Heart left ventricle (tissue), 16 donors: Measurements from ENCODE around the gene TMEM51. TPM values are rescaled to one million over a fixed set of nuclear protein-coding genes. Genes with fewer than 3 reads are reported as not detected.

Source experiments
- ATAC-seq, 4 donors: fragments of 200-7000 bp; cut with Tn5 transposase; one replicate each; pipeline ENCODE4 v1.9.1; 2020 to 2022; ENCODE audit warnings: moderate library complexity in 4 of 4, mild to moderate bottlenecking in 3 of 4, moderate number of reproducible peaks in 1 of 4
- DNase-seq, 5 donors: peaks; one replicate each; pipeline ENCODE4 v3.0.0-alpha.2; 2020
- H3K27ac ChIP-seq, 12 donors: fragments of 200-600 bp; sonication (generic) in 4 of 12; one replicate each; pipeline versions ENCODE4 v1.5.0 to v1.8.0; 2016 to 2022; ENCODE audit warnings: mild to moderate bottlenecking in 2 of 12
- H3K27me3 ChIP-seq, 9 donors: fragments of 200-600 bp; sonication (generic) in 2 of 9; one replicate each; pipeline versions ENCODE4 v1.5.1 to v1.8.0; 2016 to 2022; ENCODE audit warnings: mild to moderate bottlenecking in 3 of 9
- H3K36me3 ChIP-seq, 9 donors: fragments of 200-600 bp; sonication (generic) in 2 of 9; one replicate each; pipeline versions ENCODE4 v1.5.0 to v1.8.0; 2018 to 2022; ENCODE audit warnings: mild to moderate bottlenecking in 2 of 9
- H3K4me1 ChIP-seq, 12 donors: fragments of 200-600 bp; sonication (generic) in 4 of 12; one replicate each; pipeline versions ENCODE4 v1.5.0 to v1.8.0; 2016 to 2022; ENCODE audit warnings: mild to moderate bottlenecking in 3 of 12
- H3K4me3 ChIP-seq, 12 donors: fragments of 200-600 bp; sonication (generic) in 4 of 12; one replicate each; pipeline versions ENCODE4 v1.5.0 to v1.8.0; 2017 to 2022; ENCODE audit warnings: mild to moderate bottlenecking in 9 of 12, moderate library complexity in 4 of 12
- H3K9me3 ChIP-seq, 12 donors: fragments of 200-600 bp; sonication (generic) in 4 of 12; one replicate each; pipeline versions ENCODE4 v1.5.0 to v1.8.0; 2016 to 2022; ENCODE audit warnings: mild to moderate bottlenecking in 1 of 12
- CTCF ChIP-seq, 12 donors: fragments of 200-600 bp; sonication (generic) in 4 of 12; IDR thresholded peaks; one replicate each; pipeline versions ENCODE4 v1.5.0 to v1.8.0; 2018 to 2022; ENCODE audit warnings: antibody characterized with exemption in 12 of 12, mild to moderate bottlenecking in 5 of 12
- POLR2A ChIP-seq, 2 donors: fragments of 450-650 bp; IDR thresholded peaks; one replicate each; pipeline ENCODE4 v1.6.1; 2017; ENCODE audit warnings: antibody characterized with exemption in 2 of 2, mild to moderate bottlenecking in 2 of 2, moderate library complexity in 2 of 2
- WGBS, 4 donors: extraction: QIAGEN DNeasy Blood & Tissue Kit in 2 of 4; methylation state at CpG; one replicate each; pipeline versions ENCODE4 v1.1.5 to v1.1.7; 2013 to 2018; 5-methylcytosine and 5-hydroxymethylcytosine counted together
- intact Hi-C, 10 donors: fragments of 100-400 bp; cut with DNase I; formaldehyde crosslinking; loops; one replicate each; pipeline versions ENCODE4 v1.11.1 to v1.14.2; 2022
- polyA plus RNA-seq, 2 donors: library from polyadenylated mRNA; stranded (reverse); fragments of 200-250 nt; gene quantifications; one replicate each; pipeline ENCODE4 v1.2.3, GENCODE V29; 2013
- total RNA-seq, 9 donors: library from RNA; depleted of rRNA in 2 of 9; stranded (reverse); fragments of >200 nt in 2 of 9; fragmentation: NEBNext Ultra II Directional in 3 of 9; extraction: Animal tissue kit (Norgen Biotek cat#: 25700) in 3 of 9; gene quantifications; one replicate each; pipeline versions ENCODE4 v1.1.0 to v1.2.4, GENCODE V29; 2016 to 2023
- donor health status: ischemic (EF 13 %, LVEDD 7.1; RV severe dilation, severe dysfunction).
- donor health status: healthy with polysubstance abuse.
- donor health status: DM: no; HTN: yes; CAD: no.
- donor health status: DM: no; HTN: no; CAD: no.
- donor health status: ischemic (EF 25% LVEDD 6.9; RV normal size, moderate dysfunction).
- donor health status: ischemic (EF 25% LVEDD 5.7; RV mildly dilated, moderate dysfunction).
- donor health status: healthy.
- donor health status: DM: yes; HTN: yes; CAD: no.
- donor health status: ischemic (EF 35%, LVEDD 5.7; RV mildly dilated, moderate dysfunction).
- donor health status: nonischemic (EF 11% LVEDD 7.7; RV severe dilation, severe dysfunction).
- donor health status: DM: yes; HTN: yes; CAD: no.
- donor health status: PGD.
- donor health status: ischemic (EF 29% LVEDD 5.4; RV normal size, mild dysfunction).
- donor health status: nonischemic (EF 23%, LVEDD 6.1; RV moderate dilation, normal function).

Gene TMEM51
- total and polyA plus RNA-seq, 11 donors: 2.0 to 9.5 (median 3.8) TPM

DNA sequence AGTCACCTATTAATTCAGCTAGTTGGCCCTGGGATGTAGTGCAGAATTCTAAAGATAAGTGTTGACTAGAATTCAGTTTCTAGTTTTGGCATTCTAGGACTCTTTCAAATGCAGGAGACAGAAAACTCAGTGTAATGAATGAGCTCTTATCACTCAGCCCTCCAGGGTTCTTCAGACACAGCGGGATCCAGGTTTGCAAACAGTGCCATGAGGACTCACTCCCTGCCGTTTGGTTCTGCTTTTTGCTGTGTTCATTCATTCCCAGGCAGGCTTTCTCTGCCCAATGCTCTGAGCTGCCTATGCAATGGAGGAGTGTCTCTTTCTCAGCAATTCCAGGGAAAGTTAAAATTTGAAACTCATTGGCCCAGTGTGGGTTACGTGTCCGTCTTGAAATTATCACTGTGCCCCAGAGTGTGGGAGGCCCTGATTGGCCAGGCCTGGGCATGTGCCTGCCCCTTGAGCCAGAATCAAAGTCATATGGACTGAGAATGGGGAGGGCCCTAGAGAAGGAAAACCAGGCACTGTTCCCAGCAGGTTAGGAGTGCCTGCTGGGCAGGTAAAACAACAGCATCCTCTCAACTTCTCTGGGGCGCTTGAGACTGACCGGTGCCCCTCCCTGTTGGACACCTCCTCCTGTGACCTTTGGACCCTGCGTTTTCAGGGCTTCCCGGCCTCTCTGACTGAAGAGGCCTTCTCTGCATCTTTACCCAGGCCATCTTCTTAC lies 43.4 kb downstream of the TMEM51 start:
- no peaks in the 10 kb centered on the region for H3K27me3 ChIP-seq
- no peak overlapping the region for H3K27ac ChIP-seq
- TF ChIP-seq POLR2A (IDR thresholded peaks at IDR 0.05): no peak
- TF ChIP-seq CTCF (IDR thresholded peaks at IDR 0.05): no peak
- intact Hi-C loops: no loop called here
- no peaks in the 10 kb centered on the region for H3K36me3 ChIP-seq
- H3K4me1 ChIP-seq: peaks cover 0 to 5% (median 0%) of the 10 kb centered on the region in 12 donors
- no peak for ATAC-seq
- no peak overlapping the region for H3K4me3 ChIP-seq
- H3K9me3 ChIP-seq: no peaks in the 10 kb centered on the region
- WGBS, 4 donors: 80 to 88% (median 83%) methylated on average over 8 of the region's 8 CpGs
- no peak for DNase-seq

GRCh38 chr1:15197591-15198447 lies 44.3 kb downstream of the TMEM51 start:
- TF ChIP-seq CTCF (IDR thresholded peaks at IDR 0.05) (no peak), POLR2A (IDR thresholded peaks at IDR 0.05) (no peak)
- ATAC-seq: no peak

DNA sequence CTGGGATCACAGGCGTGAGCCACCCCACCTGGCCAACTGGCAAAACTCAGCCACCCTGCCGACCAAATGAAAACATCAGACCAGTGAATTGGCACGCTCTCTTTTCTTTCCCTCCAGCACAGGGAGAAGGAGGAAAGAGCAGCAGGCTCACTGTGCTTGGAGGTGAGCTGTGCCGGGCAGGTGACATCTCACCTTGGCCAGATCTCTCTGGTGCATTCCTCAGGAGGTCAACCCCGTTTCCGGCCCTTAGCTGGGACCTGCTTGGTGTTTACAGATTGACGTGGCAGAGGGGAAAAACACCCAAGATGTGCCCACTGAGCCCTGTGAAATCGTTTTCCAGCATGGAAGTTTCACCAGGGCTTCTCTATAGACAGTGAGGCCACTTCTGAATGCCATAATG lies 45.1 kb downstream of the TMEM51 start:
- no peaks in the 10 kb centered on the region for H3K9me3 ChIP-seq
- peaks cover 0 to 5% (median 0%) of the 10 kb centered on the region in 12 donors for H3K4me1 ChIP-seq
- 85 to 89% (median 87%) methylated on average over 8 of the region's 8 CpGs for WGBS, 4 donors
- H3K4me3 ChIP-seq: no peak overlapping the region
- no peaks in the 10 kb centered on the region for H3K27me3 ChIP-seq
- DNase-seq (no peak), ATAC-seq (no peak)
- intact Hi-C loops: no loop called here
- H3K27ac ChIP-seq: no peak overlapping the region
- TF ChIP-seq POLR2A (IDR thresholded peaks at IDR 0.05) (no peak), CTCF (IDR thresholded peaks at IDR 0.05) (no peak)
- H3K36me3 ChIP-seq: no peaks in the 10 kb centered on the region

More at GRCh38 chr1:15197591-15198447, 44.3 kb downstream of the TMEM51 start:
- no peaks in the 10 kb centered on the region for H3K36me3 ChIP-seq
- DNase-seq: no peak
- WGBS, 4 donors: 86 to 89% (median 87%) methylated on average over 12 of the region's 12 CpGs
- H3K4me3 ChIP-seq: no peak overlapping the region
- no peaks in the 10 kb centered on the region for H3K27me3 ChIP-seq
- intact Hi-C loops: no loop called here
- no peak overlapping the region for H3K27ac ChIP-seq
- H3K4me1 ChIP-seq: peaks cover 0 to 5% (median 0%) of the 10 kb centered on the region in 12 donors
- H3K9me3 ChIP-seq: no peaks in the 10 kb centered on the region

DNA sequence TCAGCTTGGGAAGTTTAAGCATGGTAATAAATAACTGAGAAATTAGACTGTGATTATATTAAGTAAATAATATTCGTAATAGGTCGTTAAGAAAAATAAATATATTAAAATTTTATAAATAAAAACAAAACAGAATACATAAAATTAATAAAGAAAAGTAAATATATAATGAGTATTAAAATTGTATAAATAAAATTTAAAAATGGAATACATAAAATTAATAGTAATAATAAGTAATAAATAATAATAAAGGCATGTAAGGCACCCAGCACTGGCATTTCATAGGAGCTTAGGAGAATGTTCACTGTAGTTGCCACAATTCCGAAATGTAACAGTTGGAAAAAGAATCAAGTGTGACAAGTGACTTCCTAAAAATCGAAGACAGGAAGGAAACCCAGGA lies 47.7 kb downstream of the TMEM51 start:
- intact Hi-C loops: no loop called here
- DNase-seq: no peak
- Histone ChIP-seq H3K27me3 (no peaks in the 10 kb centered on the region), H3K4me3 (no peak overlapping the region), H3K27ac (peak overlapping the region in 5 of 12 donors; percentile 27 to 72 (median 36)), H3K4me1 (peaks cover 0 to 5% (median 0%) of the 10 kb centered on the region in 12 donors), H3K9me3 (no peaks in the 10 kb centered on the region), H3K36me3 (no peaks in the 10 kb centered on the region)
- no peak for ATAC-seq
- WGBS, 4 donors: 67 to 79% (median 69%) methylated on average over 4 of the region's 4 CpGs
- TF ChIP-seq POLR2A (IDR thresholded peaks at IDR 0.05) (no peak), CTCF (IDR thresholded peaks at IDR 0.05) (no peak)
